H1 (cell line): ENCODE results near the gene ZNF608. TPM values are rescaled to one million over a fixed set of nuclear protein-coding genes. Genes with fewer than 3 reads are reported as not detected.

Source experiments
- BACH1 ChIP-seq: IDR thresholded peaks from 2 replicates; pipeline ENCODE4 v1.6.1; 2012; ENCODE audit warnings: low read length, improper control_type of control experiment
- BRCA1 ChIP-seq: IDR thresholded peaks from 2 replicates; pipeline ENCODE4 v1.6.1; 2012; ENCODE audit warnings: low read depth, low read length, improper control_type of control experiment
- CHD7 ChIP-seq: fragments of 300-600 bp; sonication (generic); IDR thresholded peaks from 2 replicates; pipeline ENCODE4 v1.7.1; 2012; ENCODE audit warnings: low read length, moderate library complexity, mild to moderate bottlenecking, inconsistent platforms; ENCODE audit not compliant: insufficient replicate concordance
- CREB1 ChIP-seq: IDR thresholded peaks from 2 replicates; pipeline ENCODE4 v1.6.1; 2012; ENCODE audit warnings: inconsistent platforms
- CTBP2 ChIP-seq: IDR thresholded peaks from 2 replicates; pipeline ENCODE4 v1.7.0; 2011; ENCODE audit warnings: borderline replicate concordance, mild to moderate bottlenecking, moderate library complexity, mixed read lengths, low read length; ENCODE audit not compliant: insufficient read depth, insufficient read length
- NRF1 ChIP-seq: IDR thresholded peaks from 2 replicates; pipeline ENCODE4 v1.6.1; 2011; ENCODE audit warnings: mild to moderate bottlenecking, low read depth, low read length, improper control_type of control experiment
- SIRT6 ChIP-seq: IDR thresholded peaks from one replicate; pipeline ENCODE4 v1.7.1; 2012; ENCODE audit warnings: low read length, inconsistent platforms
- SRF ChIP-seq: IDR thresholded peaks from 2 replicates; pipeline ENCODE4 v1.6.1; 2011; ENCODE audit warnings: mild to moderate bottlenecking, low read depth, low read length, moderate library complexity
- polyA plus RNA-seq, 7 experiments: library from polyadenylated mRNA; depleted of rRNA in 3 of 7; stranded (reverse) in 5 of 7; unstranded in 2 of 7; fragments of >200 nt in 5 of 7; fragments of 200-250 nt in 2 of 7; gene quantifications; 1 replicate in 5 of 7; 2 replicates in 1 of 7; 4 replicates in 1 of 7; pipeline versions ENCODE4 v1.2.1 to v1.2.3, GENCODE V29; 2011 to 2013; ENCODE audit warnings: missing spikeins in 2 of 7, mixed read lengths in 2 of 7
- total RNA-seq: library from RNA; stranded (reverse); fragmentation: NEBNext Ultra II Directional; extraction: Animal tissue kit (Norgen Biotek cat#: 25700); gene quantifications from 2 replicates; pipeline ENCODE4 v1.2.1, GENCODE V29; 2021
- TF ChIP-seq, protein P1 (sequence below): IDR thresholded peaks from 2 replicates; pipeline ENCODE4 v1.6.1; 2012; ENCODE audit warnings: low read length, inconsistent platforms

ZNF608 gene
- total and polyA plus RNA-seq, 2 of the 8 experiments (the other 6 are each of a cell fraction or from before 2014, with no cell fraction given) = 17.2 to 40.8 TPM

GRCh38 chr5:124732428-124733328, 13.8 kb downstream of the ZNF608 start (continued):
- TF ChIP-seq, protein P1, sequence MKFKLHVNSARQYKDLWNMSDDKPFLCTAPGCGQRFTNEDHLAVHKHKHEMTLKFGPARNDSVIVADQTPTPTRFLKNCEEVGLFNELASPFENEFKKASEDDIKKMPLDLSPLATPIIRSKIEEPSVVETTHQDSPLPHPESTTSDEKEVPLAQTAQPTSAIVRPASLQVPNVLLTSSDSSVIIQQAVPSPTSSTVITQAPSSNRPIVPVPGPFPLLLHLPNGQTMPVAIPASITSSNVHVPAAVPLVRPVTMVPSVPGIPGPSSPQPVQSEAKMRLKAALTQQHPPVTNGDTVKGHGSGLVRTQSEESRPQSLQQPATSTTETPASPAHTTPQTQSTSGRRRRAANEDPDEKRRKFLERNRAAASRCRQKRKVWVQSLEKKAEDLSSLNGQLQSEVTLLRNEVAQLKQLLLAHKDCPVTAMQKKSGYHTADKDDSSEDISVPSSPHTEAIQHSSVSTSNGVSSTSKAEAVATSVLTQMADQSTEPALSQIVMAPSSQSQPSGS = no peak
- no peak for TF ChIP-seq NRF1
- no peak for TF ChIP-seq SIRT6
- no peak for TF ChIP-seq CREB1
- TF ChIP-seq BACH1 = no peak
- no peak for TF ChIP-seq CHD7
- no peak for TF ChIP-seq SRF
- TF ChIP-seq CTBP2 = no peak
- no peak for TF ChIP-seq BRCA1
